ENCODE data around the gene USP5. TPM values are rescaled to one million over a fixed set of nuclear protein-coding genes. Genes with fewer than 3 reads are reported as not detected.

The USP5 gene, protein sequence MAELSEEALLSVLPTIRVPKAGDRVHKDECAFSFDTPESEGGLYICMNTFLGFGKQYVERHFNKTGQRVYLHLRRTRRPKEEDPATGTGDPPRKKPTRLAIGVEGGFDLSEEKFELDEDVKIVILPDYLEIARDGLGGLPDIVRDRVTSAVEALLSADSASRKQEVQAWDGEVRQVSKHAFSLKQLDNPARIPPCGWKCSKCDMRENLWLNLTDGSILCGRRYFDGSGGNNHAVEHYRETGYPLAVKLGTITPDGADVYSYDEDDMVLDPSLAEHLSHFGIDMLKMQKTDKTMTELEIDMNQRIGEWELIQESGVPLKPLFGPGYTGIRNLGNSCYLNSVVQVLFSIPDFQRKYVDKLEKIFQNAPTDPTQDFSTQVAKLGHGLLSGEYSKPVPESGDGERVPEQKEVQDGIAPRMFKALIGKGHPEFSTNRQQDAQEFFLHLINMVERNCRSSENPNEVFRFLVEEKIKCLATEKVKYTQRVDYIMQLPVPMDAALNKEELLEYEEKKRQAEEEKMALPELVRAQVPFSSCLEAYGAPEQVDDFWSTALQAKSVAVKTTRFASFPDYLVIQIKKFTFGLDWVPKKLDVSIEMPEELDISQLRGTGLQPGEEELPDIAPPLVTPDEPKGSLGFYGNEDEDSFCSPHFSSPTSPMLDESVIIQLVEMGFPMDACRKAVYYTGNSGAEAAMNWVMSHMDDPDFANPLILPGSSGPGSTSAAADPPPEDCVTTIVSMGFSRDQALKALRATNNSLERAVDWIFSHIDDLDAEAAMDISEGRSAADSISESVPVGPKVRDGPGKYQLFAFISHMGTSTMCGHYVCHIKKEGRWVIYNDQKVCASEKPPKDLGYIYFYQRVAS
- 49.5 TPM for total RNA-seq

DNA sequence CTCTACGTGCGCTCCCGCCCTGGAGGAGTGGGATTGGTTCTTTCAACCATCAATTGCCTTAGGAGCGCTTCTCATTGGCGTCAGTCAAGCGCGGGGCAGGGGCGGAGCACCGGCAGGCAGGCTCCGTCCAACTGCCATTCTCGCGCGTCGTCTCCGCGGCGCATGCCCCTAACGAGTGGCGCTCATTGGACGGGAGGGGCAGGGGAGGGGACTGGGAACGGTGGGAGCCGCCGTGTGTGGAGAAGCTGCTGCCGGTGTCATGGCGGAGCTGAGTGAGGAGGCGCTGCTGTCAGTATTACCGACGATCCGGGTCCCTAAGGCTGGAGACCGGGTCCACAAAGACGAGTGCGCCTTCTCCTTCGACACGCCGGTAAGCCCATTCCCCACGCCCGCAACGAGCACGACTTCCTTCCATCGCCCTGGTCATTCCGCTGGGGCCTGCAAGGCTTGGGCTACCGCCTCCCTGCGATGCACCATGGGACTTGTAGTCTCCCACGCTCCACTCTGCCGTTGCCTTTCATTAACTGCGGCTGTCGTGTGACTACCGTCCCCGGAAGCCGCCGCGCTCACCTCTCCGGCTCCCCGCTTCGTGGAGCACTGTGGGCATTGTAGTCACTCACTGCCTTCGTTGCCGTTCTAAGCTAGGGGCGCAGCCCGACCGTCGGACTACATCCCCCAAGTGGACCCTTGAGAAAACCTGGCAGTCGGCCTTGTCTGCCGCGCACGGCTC, at the start of gene USP5:
USP5 (plus strand) TSS at position 230 of the 730 bp plus-strand sequence; CDS start at position 260, 30 bp downstream.

DNA sequence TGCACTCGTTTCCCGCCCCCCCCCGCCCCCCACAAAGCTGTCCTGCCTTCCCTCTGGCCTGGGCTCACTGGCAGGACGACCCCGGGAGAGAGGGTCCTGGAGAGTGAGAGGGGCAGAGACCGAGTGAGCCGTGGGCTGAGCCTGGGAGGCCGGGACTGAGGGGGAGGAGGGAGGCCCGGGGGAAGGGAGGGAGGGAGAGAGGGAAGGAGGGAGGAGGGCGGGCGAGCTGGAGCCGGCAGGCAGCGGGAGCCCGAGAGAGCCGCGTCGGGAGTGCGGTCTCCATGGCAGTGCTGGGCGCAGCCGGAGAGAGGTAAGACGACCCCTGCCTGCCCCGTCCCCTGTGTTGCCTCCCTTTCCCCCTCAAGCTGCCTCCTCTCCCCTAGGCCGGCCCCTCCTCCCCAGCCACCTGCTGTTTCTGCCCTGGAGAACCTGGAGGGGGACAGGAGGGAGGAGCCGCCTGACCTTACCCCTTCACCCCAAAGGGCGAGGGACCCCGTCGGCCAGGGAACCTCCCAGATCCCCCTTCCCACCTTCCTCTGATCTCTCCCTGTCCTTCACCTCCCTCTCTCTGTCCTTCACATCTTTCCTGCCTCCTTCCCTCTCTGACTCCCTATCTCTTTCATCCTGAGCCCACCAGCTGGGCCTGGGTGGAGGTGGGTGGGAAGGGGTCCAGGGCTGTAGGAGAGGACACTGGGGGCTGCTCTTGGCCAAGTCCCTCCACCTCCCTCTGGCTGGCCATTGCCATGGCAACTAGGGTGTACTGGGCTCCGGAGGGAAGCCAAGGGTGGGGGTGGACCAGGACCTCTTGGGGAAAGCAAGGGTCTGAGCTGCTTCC, 30.1 kb upstream of the USP5 start, which contains the start of gene GPR162:
GPR162 (plus strand) TSS at position 231 of the 835 bp plus-strand sequence. CDS start 2,078 bp downstream, outside the sequence.

DNA sequence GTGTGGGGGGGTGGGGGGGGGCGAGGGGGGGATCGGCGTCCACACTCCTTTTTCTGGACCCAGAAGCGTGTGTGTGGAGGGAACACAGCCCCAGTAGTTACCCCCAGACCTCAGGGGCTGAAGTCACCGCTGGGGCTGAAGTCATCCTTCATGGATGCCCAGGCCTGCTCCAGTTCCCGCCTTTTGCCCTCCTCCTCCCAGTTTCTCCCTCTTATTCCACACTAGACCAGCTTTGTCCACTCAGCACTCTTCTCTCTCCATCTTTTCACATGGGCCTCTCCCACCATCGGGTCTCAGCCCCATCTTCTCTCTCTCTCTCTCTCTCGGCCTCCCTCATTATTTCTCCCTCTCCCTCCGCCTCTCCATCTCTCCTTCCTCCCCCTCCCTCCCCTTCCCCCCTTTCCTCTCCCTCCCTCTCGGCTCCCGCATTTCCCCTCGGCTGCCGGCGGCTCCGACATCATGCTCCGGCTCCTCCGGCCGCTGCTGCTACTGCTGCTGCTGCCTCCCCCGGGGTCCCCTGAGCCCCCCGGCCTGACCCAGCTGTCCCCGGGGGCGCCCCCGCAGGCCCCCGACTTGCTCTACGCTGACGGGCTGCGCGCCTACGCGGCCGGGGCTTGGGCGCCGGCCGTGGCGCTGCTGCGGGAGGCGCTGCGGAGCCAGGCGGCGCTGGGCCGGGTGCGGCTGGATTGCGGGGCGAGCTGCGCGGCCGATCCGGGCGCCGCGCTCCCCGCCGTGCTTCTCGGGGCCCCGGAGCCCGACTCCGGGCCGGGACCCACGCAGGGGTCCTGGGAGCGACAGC, 23.8 kb upstream of the USP5 start, which contains the start of gene P3H3:
P3H3 (plus strand) TSS at position 426 of the 799 bp plus-strand sequence; CDS start at position 460, 34 bp downstream.

DNA sequence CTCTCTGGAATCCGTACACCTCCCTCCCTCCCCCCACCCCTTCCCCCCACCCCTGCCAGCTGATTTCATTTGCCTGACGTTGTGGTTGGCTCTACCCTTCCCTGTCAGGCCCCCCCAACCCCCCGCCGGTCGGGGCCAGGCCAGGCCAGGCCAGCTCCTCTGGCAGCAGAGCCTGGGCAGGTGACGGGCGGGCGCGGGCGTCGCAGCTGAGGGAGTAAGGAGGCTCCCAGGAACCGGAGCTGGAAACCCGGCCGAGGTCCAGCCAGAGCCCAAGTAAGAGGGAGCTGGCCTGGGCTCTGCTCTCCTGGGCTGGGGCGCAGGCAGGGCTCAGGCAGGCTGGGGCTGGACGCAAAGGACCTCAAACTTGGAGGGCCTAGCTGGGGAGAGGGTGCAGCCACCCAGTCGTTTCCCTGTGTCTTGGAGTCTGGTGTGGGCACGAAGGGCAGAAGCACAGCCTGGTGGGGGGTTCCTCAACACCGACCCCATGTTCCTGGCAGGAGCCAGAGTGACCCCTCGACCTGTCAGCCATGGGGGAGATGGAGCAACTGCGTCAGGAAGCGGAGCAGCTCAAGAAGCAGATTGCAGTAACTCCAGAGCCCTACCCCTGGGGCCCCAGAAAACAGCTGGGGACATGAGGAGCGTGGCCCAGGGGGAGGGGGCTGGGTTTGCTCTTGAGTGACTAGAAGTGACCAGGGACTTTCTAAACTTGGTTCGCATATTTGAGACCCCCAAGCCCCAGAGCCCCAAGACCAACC, 11.0 kb upstream of the USP5 start, which contains the start of gene GNB3:
GNB3 (plus strand) TSS at position 165 of the 755 bp plus-strand sequence; CDS start at position 528, 363 bp downstream.

DNA sequence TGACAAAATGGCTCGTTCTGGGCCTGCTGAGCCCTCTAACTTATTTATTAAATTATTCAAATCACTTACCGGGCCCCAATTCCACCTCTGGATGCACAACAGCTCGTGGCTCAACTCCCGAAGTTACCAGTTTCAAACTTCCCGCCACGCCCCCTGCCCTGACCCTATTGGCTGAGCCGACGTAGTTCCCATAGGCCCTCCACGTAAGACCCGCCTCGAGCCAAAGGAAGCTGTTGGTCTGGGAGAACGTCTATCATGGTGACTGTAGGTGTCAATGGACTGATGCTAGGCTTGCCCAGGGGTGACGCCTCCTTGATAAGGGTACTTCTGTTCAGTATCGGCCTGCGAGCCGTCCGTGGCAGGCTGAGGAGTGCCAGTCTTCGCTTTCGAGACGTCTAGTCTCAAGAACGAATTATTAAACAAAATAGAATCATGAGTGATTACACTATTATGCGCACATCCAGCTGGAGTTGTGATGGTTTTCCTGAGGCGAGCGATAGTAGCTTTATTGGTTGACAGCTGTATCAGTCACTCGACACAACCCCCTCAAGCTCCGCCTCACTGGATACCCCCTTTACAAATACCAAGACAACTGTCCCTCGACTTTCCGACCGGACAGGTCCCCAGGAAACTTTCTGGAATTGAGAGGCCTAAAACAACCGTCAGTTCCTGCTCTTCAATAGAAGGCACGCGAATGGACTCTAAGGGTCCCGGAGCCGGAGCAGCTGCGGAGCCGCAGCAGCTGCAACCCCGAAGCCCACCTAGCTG, 613 bp upstream of the USP5 start, which contains the start of gene CDCA3:
CDCA3 (minus strand) TSS at position 134 of the 768 bp plus-strand sequence. CDS start 334 bp downstream, outside the sequence.

DNA sequence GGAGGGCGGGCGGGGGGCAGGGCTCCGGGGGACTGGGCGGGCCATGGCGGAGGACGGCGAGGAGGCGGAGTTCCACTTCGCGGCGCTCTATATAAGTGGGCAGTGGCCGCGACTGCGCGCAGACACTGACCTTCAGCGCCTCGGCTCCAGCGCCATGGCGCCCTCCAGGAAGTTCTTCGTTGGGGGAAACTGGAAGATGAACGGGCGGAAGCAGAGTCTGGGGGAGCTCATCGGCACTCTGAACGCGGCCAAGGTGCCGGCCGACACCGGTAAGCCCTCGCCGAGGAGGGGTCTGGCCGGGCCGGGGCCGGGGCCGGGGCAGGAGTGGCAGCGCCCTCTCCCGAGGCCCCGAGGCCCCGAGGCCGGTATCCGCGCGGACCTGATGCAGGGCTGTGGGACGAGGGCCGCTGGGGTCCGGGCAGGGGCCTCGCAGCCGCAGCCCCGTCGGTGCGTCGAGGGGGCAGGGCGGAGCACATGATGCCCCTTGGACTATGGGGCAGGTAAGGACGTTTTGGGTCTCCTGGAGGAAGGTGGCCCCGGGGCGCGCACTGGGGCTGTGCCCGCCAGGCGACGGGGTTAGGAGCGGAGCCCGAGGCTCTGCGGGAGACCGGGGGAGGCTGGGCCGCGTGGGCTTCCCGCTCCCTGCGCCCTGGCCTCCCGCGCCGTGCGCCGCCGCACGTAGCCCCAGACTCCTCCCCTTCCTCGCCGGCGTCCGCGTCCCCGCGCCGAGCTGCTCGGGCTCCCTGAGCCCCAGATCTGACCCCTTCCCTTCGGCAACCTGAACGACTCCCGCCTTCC, 15.7 kb downstream of the USP5 start, which contains the start of gene TPI1:
TPI1 (plus strand) TSS at position 119 of the 798 bp plus-strand sequence; CDS start at position 155, 36 bp downstream.

DNA sequence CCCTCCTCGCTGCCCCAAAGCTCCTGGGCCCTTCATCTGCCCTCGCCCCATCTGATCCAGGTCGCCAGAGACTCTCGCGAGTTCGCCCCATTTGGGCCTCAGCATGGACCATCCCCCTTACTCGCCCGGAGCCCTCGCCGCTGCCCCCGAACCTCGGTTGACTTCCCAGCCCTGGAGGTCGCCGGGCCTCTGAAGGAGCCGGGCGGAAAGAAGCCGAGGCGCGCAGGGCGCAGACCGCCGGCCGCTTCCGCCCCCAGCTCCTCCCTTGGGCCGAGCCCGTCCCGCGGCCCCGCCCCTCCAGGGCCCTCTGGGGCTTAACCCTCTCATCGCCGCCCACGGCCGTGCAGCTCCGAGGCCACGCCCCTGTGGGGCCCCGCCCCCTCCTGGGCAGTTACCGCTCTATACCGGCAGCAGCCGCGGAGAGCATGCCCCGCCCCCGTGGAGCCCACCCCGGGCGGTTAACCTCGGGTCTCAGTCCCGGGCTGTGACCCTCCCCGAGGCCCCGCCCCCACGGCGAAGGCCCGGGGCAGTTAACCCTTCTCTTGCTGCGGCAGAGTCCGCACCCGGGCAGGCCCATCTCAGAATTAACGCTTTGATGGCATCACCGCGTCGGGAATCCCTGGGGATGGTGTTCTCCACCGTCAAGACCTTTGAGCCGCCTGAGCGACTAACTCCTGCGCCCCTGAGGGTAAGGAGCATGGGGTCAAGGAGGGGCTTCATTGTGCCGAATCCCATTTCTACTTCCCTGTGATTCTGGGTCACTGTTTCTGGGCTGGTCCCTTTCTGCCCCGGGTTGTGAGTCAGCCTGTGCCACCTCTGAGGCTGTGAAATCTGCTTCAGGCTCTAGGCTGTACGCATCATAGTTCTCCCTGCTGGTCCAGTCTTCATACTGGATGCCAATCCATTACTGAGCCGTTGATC, 21.4 kb downstream of the USP5 start, which contains the start of gene SPSB2:
SPSB2 (minus strand) TSS at position 210 of the 921 bp plus-strand sequence. CDS start 402 bp downstream, outside the sequence.

DNA sequence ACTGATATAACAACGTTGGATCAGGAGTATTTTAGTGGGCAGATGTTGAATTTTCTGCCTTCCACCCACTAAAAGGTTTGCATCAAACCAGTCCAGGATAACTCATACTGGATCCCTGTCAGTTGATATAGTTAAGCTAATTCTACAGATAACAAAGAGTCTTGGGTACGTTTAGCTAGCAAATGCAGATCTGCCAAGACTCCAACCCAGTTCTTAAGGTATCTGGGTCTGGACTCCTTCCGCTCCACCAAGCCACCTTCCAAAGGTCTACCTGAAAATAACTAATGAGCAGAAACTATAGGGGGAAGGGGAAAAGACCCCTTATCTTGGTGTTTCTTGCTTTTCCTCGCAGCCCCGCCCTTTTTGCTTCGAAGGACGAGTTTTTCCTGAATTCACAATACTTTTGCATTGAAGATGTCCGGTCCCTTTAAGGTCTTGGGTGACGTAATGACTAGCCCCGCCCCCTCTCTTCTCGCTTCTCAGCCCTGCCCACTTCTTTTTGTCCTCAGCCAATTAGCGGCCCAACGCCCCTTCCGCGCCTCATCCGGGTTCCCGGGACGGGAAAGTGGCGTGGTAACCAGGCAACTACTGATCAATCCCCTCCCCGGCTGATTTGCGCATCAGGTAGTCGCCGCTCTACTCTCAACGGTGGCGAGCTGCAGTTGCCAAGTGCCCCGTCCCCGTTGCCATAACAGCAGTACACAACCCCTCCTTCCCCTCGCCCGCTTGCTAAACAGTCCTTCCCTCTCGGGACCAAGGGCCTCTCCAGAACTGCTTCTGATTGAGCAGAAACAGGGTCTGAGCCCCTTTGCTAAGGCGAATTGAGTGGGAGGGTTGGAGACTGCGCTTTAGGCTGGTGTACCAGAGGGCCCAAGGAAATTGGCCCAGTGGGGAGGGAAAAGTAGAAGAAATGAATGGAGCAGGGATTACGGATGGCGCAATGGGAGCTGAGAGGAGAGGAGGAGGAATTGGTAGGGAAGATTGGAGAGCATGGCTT, 52.6 kb downstream of the USP5 start, which contains the start of gene LRRC23:
LRRC23 (plus strand) TSS at position 543 of the 997 bp plus-strand sequence. CDS start 812 bp downstream, outside the sequence.

DNA sequence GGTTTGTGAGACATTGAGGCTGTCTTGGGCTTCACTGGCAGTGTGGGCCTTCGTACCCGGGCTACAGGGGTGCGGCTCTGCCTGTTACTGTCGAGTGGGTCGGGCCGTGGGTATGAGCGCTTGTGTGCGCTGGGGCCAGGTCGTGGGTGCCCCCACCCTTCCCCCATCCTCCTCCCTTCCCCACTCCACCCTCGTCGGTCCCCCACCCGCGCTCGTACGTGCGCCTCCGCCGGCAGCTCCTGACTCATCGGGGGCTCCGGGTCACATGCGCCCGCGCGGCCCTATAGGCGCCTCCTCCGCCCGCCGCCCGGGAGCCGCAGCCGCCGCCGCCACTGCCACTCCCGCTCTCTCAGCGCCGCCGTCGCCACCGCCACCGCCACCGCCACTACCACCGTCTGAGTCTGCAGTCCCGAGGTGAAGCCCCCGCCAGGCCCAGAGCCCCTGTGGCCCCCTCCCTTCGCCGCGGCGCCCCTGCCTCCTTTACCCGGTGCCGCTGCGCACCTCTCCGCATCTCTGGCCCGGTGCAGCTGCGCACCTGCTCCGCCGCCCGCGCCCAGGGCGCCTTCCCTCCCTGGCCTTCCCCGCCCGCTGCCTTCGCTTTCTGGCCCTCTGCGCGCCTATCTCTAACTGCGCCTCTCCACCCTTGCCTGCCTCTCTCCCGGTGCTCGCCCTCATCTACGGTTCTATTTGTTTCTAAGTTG, 62.4 kb downstream of the USP5 start, which contains the start of gene ENO2:
ENO2 (plus strand) TSS at position 335 of the 701 bp plus-strand sequence. CDS start 1,253 bp downstream, outside the sequence.

Other genes with a start within 250 kb of the USP5 start
- 230 TPM for gene CHD4, start 244.8 kb upstream of the USP5 start, total RNA-seq
- gene LPAR5, start 216.2 kb upstream of the USP5 start, total RNA-seq: 2.2 TPM
- 2.3 TPM for gene ACRBP, start 204.7 kb upstream of the USP5 start, total RNA-seq
- 48.6 TPM for gene ING4, start 189.0 kb upstream of the USP5 start, total RNA-seq
- gene ZNF384, start 162.8 kb upstream of the USP5 start, total RNA-seq: 31.5 TPM
- 2.0 TPM for gene PIANP, start 151.3 kb upstream of the USP5 start, total RNA-seq
- gene COPS7A, start 128.1 kb upstream of the USP5 start, total RNA-seq: 47.0 TPM
- gene MLF2, start 99.0 kb upstream of the USP5 start, total RNA-seq: 86.4 TPM
- gene PTMS, start 85.8 kb upstream of the USP5 start, total RNA-seq: 61.1 TPM
- gene LAG3, start 79.6 kb upstream of the USP5 start, total RNA-seq: 0.47 TPM
- gene CD4, start 62.6 kb upstream of the USP5 start, total RNA-seq: 18.3 TPM
- 13.5 TPM for gene GPR162, start 30.3 kb upstream of the USP5 start, total RNA-seq
- gene P3H3, start 23.7 kb upstream of the USP5 start, total RNA-seq: 29.5 TPM
- 3.7 TPM for gene GNB3, start 11.2 kb upstream of the USP5 start, total RNA-seq
- gene CDCA3, start 864 bp upstream of the USP5 start, total RNA-seq: 18.0 TPM
- 430 TPM for gene TPI1, start 15.4 kb downstream of the USP5 start, total RNA-seq
- gene SPSB2, start 21.2 kb downstream of the USP5 start, total RNA-seq: 11.3 TPM
- gene LRRC23, start 52.7 kb downstream of the USP5 start, total RNA-seq: 7.8 TPM
- gene ENO2, start 62.4 kb downstream of the USP5 start, total RNA-seq: 5.7 TPM
- gene ATN1, start 75.8 kb downstream of the USP5 start, total RNA-seq: 77.0 TPM
- gene RNU7-1, start 91.7 kb downstream of the USP5 start, total RNA-seq: not detected
- 146 TPM for gene C12orf57, start 91.9 kb downstream of the USP5 start, total RNA-seq
- gene PTPN6, start 99.2 kb downstream of the USP5 start, total RNA-seq: 21.1 TPM
- gene PHB2, start 118.5 kb downstream of the USP5 start, total RNA-seq: 186 TPM
- 26.9 TPM for gene EMG1, start 118.8 kb downstream of the USP5 start, total RNA-seq
- 32.3 TPM for gene LPCAT3, start 166.3 kb downstream of the USP5 start, total RNA-seq
- 87.9 TPM for gene C1S, start 208.6 kb downstream of the USP5 start, total RNA-seq
- gene C1R, start 240.3 kb downstream of the USP5 start, total RNA-seq: 108 TPM